BLaER1 (cell line): ENCODE measurements around the gene COL18A1.

Experiments
- H3K27ac ChIP-seq: shearing (Covaris generic); formaldehyde crosslinking; 2 replicates; pipeline ENCODE4 v1.8.1; 2022
- H3K27me3 ChIP-seq: shearing (Covaris generic); formaldehyde crosslinking; 2 replicates; pipeline ENCODE4 v1.8.1; 2022
- H3K36me3 ChIP-seq: shearing (Covaris generic); formaldehyde crosslinking; 2 replicates; pipeline ENCODE4 v1.8.1; 2022
- H3K4me1 ChIP-seq: shearing (Covaris generic); formaldehyde crosslinking; 2 replicates; pipeline ENCODE4 v1.8.1; 2022
- H3K4me2 ChIP-seq: shearing (Covaris generic); formaldehyde crosslinking; 2 replicates; pipeline ENCODE4 v1.8.1; 2022
- H3K4me3 ChIP-seq: shearing (Covaris generic); formaldehyde crosslinking; 2 replicates; pipeline ENCODE4 v1.8.1; 2022
- H3K9ac ChIP-seq: shearing (Covaris generic); formaldehyde crosslinking; 2 replicates; pipeline ENCODE4 v1.8.1; 2022
- H3K9me3 ChIP-seq: shearing (Covaris generic); formaldehyde crosslinking; 2 replicates; pipeline ENCODE4 v1.8.1; 2022
- H4K20me1 ChIP-seq: shearing (Covaris generic); formaldehyde crosslinking; 2 replicates; pipeline ENCODE4 v1.8.1; 2022
- Cebpa-rat ChIP-seq: shearing (Covaris generic); IDR thresholded peaks from 2 replicates; pipeline ENCODE4 v1.8.1; 2022

The COL18A1 gene

GRCh38 chr21:45548711-45549491 lies 143.9 kb downstream of the COL18A1 start:
- Histone ChIP-seq H3K4me2 (peak overlapping the region; percentile 33; the same call in 1 of the 2 replicates), H3K27me3 (no peaks in the 10 kb centered on the region), H3K27ac (no peak overlapping the region), H3K9ac (no peak overlapping the region), H3K36me3 (no peaks in the 10 kb centered on the region), H3K4me3 (no peak overlapping the region), H4K20me1 (no peaks in the 10 kb centered on the region), H3K4me1 (peaks cover 48% of the 10 kb centered on the region), H3K9me3 (no peaks in the 10 kb centered on the region)
- no peak for TF ChIP-seq Cebpa-rat

DNA sequence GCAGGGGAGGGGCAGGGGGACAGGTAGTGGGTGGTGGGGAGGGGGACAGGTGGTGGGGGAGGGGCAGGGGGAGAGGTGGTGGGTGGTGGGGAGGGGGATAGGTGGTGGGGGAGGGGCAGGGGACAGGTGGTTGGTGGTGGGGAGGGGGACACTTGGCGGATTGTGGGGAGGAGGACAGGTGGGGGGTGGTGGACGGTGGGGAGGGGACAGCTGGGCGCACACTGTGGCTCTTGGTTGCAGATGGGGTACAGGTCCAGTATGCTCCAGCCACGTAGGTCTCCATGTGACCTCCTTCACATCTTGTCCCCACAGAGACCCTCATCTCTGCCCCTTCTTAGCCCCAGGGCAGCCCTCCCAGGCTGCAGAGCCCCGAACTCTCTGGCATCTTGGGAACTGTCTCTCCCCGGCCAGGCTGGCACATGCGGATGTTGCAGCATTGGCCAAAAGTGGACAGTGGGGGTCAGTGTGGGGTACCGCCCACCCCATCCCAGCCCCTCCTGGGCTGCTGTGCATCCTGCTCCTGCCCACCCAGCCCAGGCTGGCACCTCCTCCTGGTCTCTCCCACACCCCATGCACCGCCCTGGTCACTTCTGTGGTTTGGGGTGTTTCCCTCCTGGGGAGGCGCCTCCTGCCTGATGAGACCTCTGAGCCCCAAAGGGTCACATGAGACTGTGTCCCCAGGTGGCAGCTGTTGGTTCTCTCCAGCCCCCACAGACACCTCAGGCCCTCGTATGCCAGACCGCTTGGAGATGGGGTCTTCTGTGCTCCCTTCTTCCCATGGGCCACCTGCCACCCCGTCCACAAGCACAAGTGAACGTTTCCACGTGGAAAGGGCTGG lies 144.9 kb downstream of the COL18A1 start:
- no peaks in the 10 kb centered on the region for H4K20me1 ChIP-seq
- H3K27me3 ChIP-seq: no peaks in the 10 kb centered on the region
- H3K4me2 ChIP-seq: peak overlapping the region; percentile 96
- peak overlapping the region; percentile 58 for H3K4me3 ChIP-seq
- peaks cover 40% of the 10 kb centered on the region for H3K4me1 ChIP-seq
- H3K9ac ChIP-seq: peak overlapping the region; percentile 64
- TF ChIP-seq Cebpa-rat: no peak
- H3K36me3 ChIP-seq: no peaks in the 10 kb centered on the region
- peak overlapping the region; percentile 72 for H3K27ac ChIP-seq
- H3K9me3 ChIP-seq: no peaks in the 10 kb centered on the region

DNA sequence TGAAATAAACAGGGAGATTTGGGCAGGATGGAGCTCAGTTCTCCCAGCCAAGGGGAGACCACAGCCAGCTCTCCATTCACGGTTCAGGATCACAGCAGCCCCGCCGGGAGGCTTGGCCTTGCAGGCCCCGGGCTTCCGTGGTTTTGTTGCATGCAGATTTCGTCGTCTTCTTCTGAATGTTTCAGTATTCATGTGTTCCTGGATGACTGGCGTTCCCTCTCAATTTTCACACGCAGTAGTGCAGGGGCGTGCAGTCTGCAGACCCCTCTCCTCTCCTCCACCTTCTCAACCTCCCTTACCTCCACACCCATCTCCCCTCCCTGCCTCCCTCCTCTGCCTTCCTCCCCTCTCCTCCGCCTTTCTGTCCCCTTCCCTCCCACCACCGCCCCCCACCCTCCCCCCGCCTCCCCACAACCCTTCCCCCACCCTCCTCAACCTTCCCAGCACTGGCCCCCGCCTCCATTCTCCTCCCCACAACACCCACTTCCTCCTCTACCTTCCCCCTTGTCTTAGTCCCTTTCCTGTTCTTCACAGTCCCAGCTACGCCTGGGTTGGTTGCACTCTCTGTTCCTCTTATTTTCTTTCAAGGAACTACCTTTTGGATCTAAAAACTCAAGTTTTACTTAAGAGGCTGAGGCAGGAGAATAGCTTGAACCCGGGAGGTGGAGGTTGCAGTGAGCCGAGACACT lies 145.7 kb downstream of the COL18A1 start:
- Histone ChIP-seq H3K27me3 (no peaks in the 10 kb centered on the region), H3K9ac (peak overlapping the region; percentile 64), H4K20me1 (no peaks in the 10 kb centered on the region), H3K36me3 (no peaks in the 10 kb centered on the region), H3K4me1 (peaks cover 42% of the 10 kb centered on the region), H3K4me2 (peak overlapping the region; percentile 96), H3K4me3 (peak overlapping the region; percentile 58), H3K27ac (peak overlapping the region; percentile 74), H3K9me3 (no peaks in the 10 kb centered on the region)
- TF ChIP-seq Cebpa-rat: no peak

- H3K4me1 ChIP-seq: peaks cover 49% of the 10 kb centered on the region
- H3K4me2 ChIP-seq: peak overlapping the region; percentile 96
- no peak for TF ChIP-seq Cebpa-rat
- no peaks in the 10 kb centered on the region for H3K27me3 ChIP-seq
- peak overlapping the region; percentile 50; the same call in 1 of the 2 replicates for H3K9ac ChIP-seq
- no peaks in the 10 kb centered on the region for H4K20me1 ChIP-seq
- peak overlapping the region; percentile 74 for H3K27ac ChIP-seq
- H3K4me3 ChIP-seq: peak overlapping the region; percentile 34; the same call in 1 of the 2 replicates
- no peaks in the 10 kb centered on the region for H3K9me3 ChIP-seq
- no peaks in the 10 kb centered on the region for H3K36me3 ChIP-seq
Measured at GRCh38 chr21:45551316-45551715, 146.4 kb downstream of the COL18A1 start.

GRCh38 chr21:45551783-45552695 lies 147.1 kb downstream of the COL18A1 start:
- Histone ChIP-seq H3K36me3 (no peaks in the 10 kb centered on the region), H3K27ac (peak overlapping the region; percentile 74), H3K9ac (peak overlapping the region; percentile 50; the same call in 1 of the 2 replicates), H3K27me3 (no peaks in the 10 kb centered on the region), H3K4me2 (peak overlapping the region; percentile 96), H3K4me3 (no peak overlapping the region; the same call in 1 of the 2 replicates), H4K20me1 (no peaks in the 10 kb centered on the region), H3K9me3 (no peaks in the 10 kb centered on the region), H3K4me1 (peaks cover 56% of the 10 kb centered on the region)
- no peak for TF ChIP-seq Cebpa-rat

DNA sequence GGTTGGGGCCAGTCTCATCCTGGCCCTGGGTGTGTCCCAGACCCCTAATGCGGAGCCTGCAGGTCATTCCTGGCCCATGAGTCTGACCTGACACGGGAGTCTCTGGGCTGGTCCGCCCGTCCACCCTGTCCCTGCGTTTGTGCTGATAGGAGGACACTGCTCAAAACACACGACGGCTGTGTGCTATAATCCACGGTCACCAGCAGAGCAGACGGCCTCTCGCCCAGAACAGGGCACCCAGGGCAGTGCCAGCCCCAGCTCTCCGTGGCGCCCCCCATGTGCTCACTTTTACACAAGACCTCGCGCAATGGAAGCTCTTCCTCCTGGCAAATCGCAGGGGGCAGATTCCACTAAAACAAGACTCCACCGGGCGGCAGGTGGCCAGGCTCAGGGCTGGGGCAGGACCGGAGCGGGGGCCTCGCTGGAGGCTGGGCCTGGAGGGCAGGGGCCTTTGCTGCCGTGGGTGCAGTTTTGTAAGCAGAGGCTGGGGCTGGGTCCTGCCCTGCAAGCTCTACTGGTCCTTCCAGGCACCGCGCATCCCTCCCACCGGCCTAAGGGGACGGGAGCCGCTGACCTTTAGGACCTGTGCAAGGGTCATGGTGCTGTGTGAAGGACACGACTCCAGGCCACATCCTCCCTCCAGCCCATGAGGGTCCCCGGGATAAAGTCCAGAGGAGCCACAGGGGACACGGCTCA lies 147.9 kb downstream of the COL18A1 start:
- Histone ChIP-seq H3K9me3 (no peaks in the 10 kb centered on the region), H3K27ac (peak overlapping the region; percentile 74), H4K20me1 (no peaks in the 10 kb centered on the region), H3K36me3 (no peaks in the 10 kb centered on the region), H3K27me3 (no peaks in the 10 kb centered on the region), H3K4me3 (no peak overlapping the region), H3K4me1 (peaks cover 62% of the 10 kb centered on the region), H3K4me2 (peak overlapping the region; percentile 96), H3K9ac (no peak overlapping the region; the same call in 1 of the 2 replicates)
- no peak for TF ChIP-seq Cebpa-rat

DNA sequence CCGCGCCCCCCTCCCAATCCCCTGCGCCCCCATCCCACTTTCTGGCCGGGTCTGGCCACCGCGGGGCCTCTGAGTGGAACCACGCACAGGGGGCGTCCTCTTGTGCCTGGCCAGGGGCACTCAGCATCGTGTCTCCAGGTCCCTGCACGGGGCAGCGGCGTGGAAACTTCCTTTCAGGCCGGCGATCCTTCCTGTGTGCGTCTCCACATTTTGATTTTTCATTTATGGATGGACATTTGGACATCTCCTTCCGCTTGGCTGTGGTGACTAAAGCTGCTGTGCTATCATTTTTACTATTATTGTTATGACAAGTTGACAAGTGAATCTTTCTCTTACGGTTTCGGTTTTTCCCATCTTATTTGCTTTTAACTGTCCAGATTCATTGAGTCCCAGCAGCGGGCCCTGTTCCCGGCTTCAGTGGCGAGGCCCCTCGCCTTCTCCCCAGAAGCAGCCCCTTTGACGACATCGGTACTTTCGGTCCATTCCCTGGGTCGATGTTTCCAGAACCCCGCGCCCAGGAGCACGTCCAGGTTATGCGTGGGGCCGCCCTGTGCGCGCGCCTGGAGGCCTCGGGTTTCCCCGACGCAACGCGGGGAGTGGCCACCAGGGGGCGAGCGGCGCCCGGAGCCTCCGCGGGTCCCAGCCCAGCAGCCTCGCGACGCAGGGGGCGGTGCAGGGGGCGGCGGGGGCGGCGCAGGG lies 149.7 kb downstream of the COL18A1 start:
- no peaks in the 10 kb centered on the region for H3K9me3 ChIP-seq
- peak overlapping the region; percentile 86 for H3K4me2 ChIP-seq
- H3K36me3 ChIP-seq: no peaks in the 10 kb centered on the region
- TF ChIP-seq Cebpa-rat: no peak
- H3K9ac ChIP-seq: peak overlapping the region; percentile 77
- H3K4me3 ChIP-seq: peak overlapping the region; percentile 67
- H4K20me1 ChIP-seq: no peaks in the 10 kb centered on the region
- H3K27me3 ChIP-seq: no peaks in the 10 kb centered on the region
- peaks cover 61% of the 10 kb centered on the region for H3K4me1 ChIP-seq
- peak overlapping the region; percentile 53 for H3K27ac ChIP-seq

DNA sequence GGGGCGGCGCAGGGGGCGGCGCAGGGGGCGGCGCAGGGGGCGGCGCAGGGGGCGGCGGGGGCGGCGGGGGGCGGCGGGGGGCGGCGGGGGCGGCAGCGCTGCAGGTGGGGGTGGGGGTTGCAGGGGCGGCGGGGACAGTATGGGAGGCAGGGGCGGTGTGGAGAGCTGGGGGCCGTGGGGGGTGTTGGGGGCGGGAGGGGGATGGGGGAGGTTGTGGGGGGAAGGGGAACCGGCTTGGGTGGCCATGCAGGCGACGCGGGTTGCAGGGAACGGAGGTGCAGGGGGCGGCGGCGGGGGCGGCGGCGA lies 150.2 kb downstream of the COL18A1 start:
- H3K27ac ChIP-seq: no peak overlapping the region
- no peaks in the 10 kb centered on the region for H3K27me3 ChIP-seq
- TF ChIP-seq Cebpa-rat: no peak
- no peaks in the 10 kb centered on the region for H3K9me3 ChIP-seq
- H3K4me1 ChIP-seq: peaks cover 55% of the 10 kb centered on the region
- H3K4me2 ChIP-seq: peak overlapping the region; percentile 94
- H3K4me3 ChIP-seq: peak overlapping the region; percentile 64
- no peaks in the 10 kb centered on the region for H4K20me1 ChIP-seq
- H3K9ac ChIP-seq: no peak overlapping the region
- no peaks in the 10 kb centered on the region for H3K36me3 ChIP-seq
